HG03432 (cell line): Measurements from ENCODE around the gene NVL.
"Not testable (repeated sequence)": the region's sequence is repeated elsewhere in the genome, so short reads cannot be mapped to it uniquely, and the experiment has no call there.

Experiments
- ATAC-seq: cut with Tn5 transposase; IDR thresholded peaks from one replicate; pipeline ENCODE4 v1.9.1; 2021; ENCODE audit warnings: mild to moderate bottlenecking, moderate library complexity; ENCODE audit not compliant: unreplicated experiment

NVL gene

GRCh38 chr1:224329842-224330753 lies at the start of gene NVL:
Gene NVL, minus strand, starts transcription at chr1:224330172. Its CDS starts 45 bp downstream, at chr1:224330127.
- peak; percentile 85 for ATAC-seq

- no peak for ATAC-seq
Observed at GRCh38 chr1:224378855-224379631, 49.1 kb upstream of the NVL start.

- ATAC-seq: peak; percentile 74
Observed at GRCh38 chr1:224377676-224378006, 47.7 kb upstream of the NVL start.

- no peak for ATAC-seq
Observed at GRCh38 chr1:224375059-224375458, 45.1 kb upstream of the NVL start.

- ATAC-seq: no peak
Observed at GRCh38 chr1:224373008-224373590, 43.1 kb upstream of the NVL start.

- ATAC-seq: peak; percentile 90
Observed at GRCh38 chr1:224368409-224368808, 38.4 kb upstream of the NVL start.

- ATAC-seq: no peak
Observed at GRCh38 chr1:224359207-224359606, 29.2 kb upstream of the NVL start.

GRCh38 chr1:224358237-224358636 lies 28.3 kb upstream of the NVL start:
- ATAC-seq: no peak

GRCh38 chr1:224357626-224358124 lies 27.7 kb upstream of the NVL start:
- ATAC-seq: no peak

GRCh38 chr1:224356685-224357625 lies 27.0 kb upstream of the NVL start, which contains the start of gene CNIH4:
Gene CNIH4, plus strand, starts transcription at chr1:224356879. Its CDS starts 46 bp downstream, at chr1:224356925.
- peak; percentile 98 for ATAC-seq

GRCh38 chr1:224353975-224354925 lies 24.3 kb upstream of the NVL start:
- ATAC-seq: no peak

GRCh38 chr1:224352436-224353085 lies 22.6 kb upstream of the NVL start:
- not testable (repeated sequence) for ATAC-seq

- not testable (repeated sequence) for ATAC-seq
Observed at GRCh38 chr1:224349716-224350115, 19.7 kb upstream of the NVL start.

- ATAC-seq: no peak
Observed at GRCh38 chr1:224348137-224348536, 18.2 kb upstream of the NVL start.

- no peak for ATAC-seq
Observed at GRCh38 chr1:224343679-224344078, 13.7 kb upstream of the NVL start.

- peak; percentile 70 for ATAC-seq
Observed at GRCh38 chr1:224340453-224341384, 10.7 kb upstream of the NVL start.

- no peak for ATAC-seq
Observed at GRCh38 chr1:224339442-224340033, 9.6 kb upstream of the NVL start.
